ENCODE data around the gene AGT.
"Not testable (repeated sequence)": the region's sequence is repeated elsewhere in the genome, so short reads cannot be mapped to it uniquely, and the experiment has no call there.

Gene AGT

GRCh38 chr1:230745071-230745470 lies 31.1 kb upstream of the AGT start:
- no peak for DNase-seq

- DNase-seq, result no peak
Observed at GRCh38 chr1:230744382-230744781, 30.5 kb upstream of the AGT start.

GRCh38 chr1:230743899-230744298 lies 30.0 kb upstream of the AGT start:
- DNase-seq, result no peak

GRCh38 chr1:230739564-230740290 lies 25.8 kb upstream of the AGT start:
- no peak for DNase-seq

- DNase-seq, result no peak
Observed at GRCh38 chr1:230737622-230738262, 23.8 kb upstream of the AGT start.

GRCh38 chr1:230735447-230735846 lies 21.5 kb upstream of the AGT start:
- no peak for DNase-seq

GRCh38 chr1:230730977-230731376 lies 17.1 kb upstream of the AGT start:
- no peak for DNase-seq

- DNase-seq, result peak in 13 of 56 donors; percentile 12 to 54 (median 30)
Observed at GRCh38 chr1:230728710-230729392, 14.9 kb upstream of the AGT start.

GRCh38 chr1:230725256-230726012 lies 11.5 kb upstream of the AGT start:
- no peak for DNase-seq

GRCh38 chr1:230721849-230722522 lies 8.1 kb upstream of the AGT start:
- DNase-seq, result not testable (repeated sequence)

- DNase-seq, result no peak
Observed at GRCh38 chr1:230717251-230717650, 3.3 kb upstream of the AGT start.

GRCh38 chr1:230716453-230716852 lies 2.5 kb upstream of the AGT start:
- DNase-seq, result not testable (repeated sequence)

- no peak for DNase-seq
Observed at GRCh38 chr1:230715510-230715909, 1.6 kb upstream of the AGT start.

- DNase-seq, result no peak
Observed at GRCh38 chr1:230713547-230713914, 391 bp downstream of the AGT start.

GRCh38 chr1:230713138-230713537 lies 784 bp downstream of the AGT start:
- DNase-seq, result no peak

GRCh38 chr1:230712470-230712942 lies 1.4 kb downstream of the AGT start:
- no peak for DNase-seq

- no peak for DNase-seq
Observed at GRCh38 chr1:230711245-230711644, 2.7 kb downstream of the AGT start.

- DNase-seq, result no peak
Observed at GRCh38 chr1:230710543-230710904, 3.4 kb downstream of the AGT start.

- DNase-seq, result no peak
Observed at GRCh38 chr1:230709619-230710542, 4.0 kb downstream of the AGT start.
